Activated naive CD4-positive, alpha-beta T cell treated with anti-CD3 and anti-CD28 coated beads, Interleukin-2, amount 50 U/mL, for 72 hours (primary cell): ENCODE data around the gene BPIFB4. TPM values are rescaled to one million over a fixed set of nuclear protein-coding genes. Genes with fewer than 3 reads are reported as not detected.
"Not testable (repeated sequence)": the region's sequence is repeated elsewhere in the genome, so short reads cannot be mapped to it uniquely, and the experiment has no call there.

ENCODE experiments used
- ATAC-seq, 2 donors: fragments of 150-1000 bp; cut with Tn5 transposase; 2 replicates each; pipeline ENCODE4 v1.10.0; 2021; ENCODE audit warnings: mild to moderate bottlenecking in 2 of 2, moderate library complexity in 2 of 2
- DNase-seq, 2 donors: peaks; one replicate each; pipeline ENCODE4 v3.0.0; 2021 to 2022; ENCODE audit warnings: low spot score in 2 of 2
- H3K27ac Mint-ChIP-seq, 2 donors: one replicate each; pipeline ENCODE4 v1.8.0; 2022; ENCODE audit warnings: mild to moderate bottlenecking in 2 of 2, mixed read lengths in 2 of 2
- H3K36me3 Mint-ChIP-seq, 2 donors: one replicate each; pipeline ENCODE4 v1.8.0; 2022; ENCODE audit warnings: mixed read lengths in 2 of 2
- H3K9me3 Mint-ChIP-seq, 2 donors: one replicate each; pipeline ENCODE4 v1.8.0; 2022; ENCODE audit warnings: mixed read lengths in 2 of 2
- total RNA-seq, 2 donors: library from RNA; stranded (reverse); gene quantifications; one replicate each; pipeline ENCODE4 v1.2.3, GENCODE V29; 2022

The BPIFB4 gene
- total RNA-seq, 2 donors from 2014 or later, result not detected

GRCh38 chr20:33095902-33096584 is 16.6 kb downstream of the BPIFB4 start:
- DNase-seq (peak in 1 of 2 donors; percentile 36), ATAC-seq (peak; percentile 71 to 76)
- not testable (repeated sequence) for H3K9me3 Mint-ChIP-seq, H3K36me3 Mint-ChIP-seq, H3K27ac Mint-ChIP-seq

DNA sequence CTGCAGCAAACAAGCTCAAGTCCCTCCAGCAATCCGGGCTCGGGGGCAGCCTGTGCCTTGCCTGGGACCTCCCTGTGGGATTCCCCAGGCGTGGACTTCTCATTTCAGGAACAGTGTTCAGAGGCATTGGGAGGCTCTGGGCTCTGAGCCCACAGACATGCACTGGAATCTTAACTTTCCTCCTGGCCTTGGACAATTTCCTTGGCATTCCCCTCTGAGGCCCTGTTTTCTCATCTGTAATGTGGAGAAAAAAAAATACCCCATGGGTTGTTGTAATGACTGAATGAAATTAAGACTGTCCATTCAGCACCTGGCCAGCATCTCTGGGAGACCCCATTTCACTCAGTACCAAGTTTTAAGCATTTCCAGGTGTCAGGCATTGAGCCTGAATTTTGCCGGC is 17.6 kb downstream of the BPIFB4 start:
- Mint-ChIP-seq H3K9me3 (peaks cover 5 to 6% of the 10 kb centered on the region in 2 donors), H3K36me3 (no peaks in the 10 kb centered on the region), H3K27ac (no peak overlapping the region)
- no peak for ATAC-seq
- no peak for DNase-seq

DNA sequence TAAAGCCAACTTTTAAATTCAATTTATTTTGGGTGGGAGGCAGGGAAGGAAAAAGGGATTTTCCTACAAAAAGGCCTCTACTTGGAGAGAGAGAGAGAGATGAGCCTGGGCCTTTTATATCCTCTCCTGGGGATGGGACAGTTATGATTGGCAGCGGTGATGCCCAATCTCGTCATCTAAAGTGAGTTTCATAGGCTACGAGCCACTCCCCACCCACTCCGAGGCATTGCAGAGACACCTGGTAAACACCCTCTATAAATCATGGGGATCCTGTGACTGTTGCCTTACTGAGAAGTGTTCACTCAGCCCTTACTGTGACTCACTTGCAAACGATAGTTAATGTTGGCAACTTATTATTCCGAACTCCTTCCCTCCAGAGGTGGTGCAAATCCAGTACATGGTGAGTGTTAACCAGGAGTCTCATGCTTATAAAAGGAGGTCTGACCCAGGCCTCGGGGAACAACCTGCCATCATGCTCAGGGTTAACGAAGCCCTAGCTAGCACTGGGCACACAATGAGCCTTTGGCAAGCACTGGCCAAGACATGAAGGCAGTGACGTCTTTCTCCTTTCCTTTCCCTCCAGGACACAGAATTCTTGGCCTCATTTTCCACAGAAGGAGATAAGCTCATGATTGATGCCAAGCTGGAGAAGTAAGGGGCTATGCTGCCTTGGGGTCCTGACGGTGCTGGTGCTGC is 20.5 kb downstream of the BPIFB4 start:
- no peak for ATAC-seq

DNA sequence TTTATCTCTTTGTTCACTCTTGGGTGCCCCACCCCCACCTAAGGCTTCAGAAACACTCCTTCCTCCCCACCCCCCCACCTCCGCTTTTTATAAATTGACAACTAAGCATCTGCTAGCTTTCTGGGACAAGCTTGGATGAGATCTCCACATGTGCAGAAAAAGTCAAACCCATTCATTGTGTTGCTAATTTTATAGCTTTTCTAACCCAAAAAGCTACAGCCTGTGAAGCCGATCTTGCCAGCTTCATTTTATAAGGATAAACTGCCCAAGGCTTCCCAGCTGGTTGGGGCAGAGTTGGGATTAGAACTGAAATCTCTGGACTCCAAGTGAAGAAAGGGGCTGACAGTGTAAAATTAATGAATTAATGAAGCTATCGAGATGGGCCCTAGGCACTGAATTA is 24.1 kb downstream of the BPIFB4 start:
- DNase-seq, result no peak
- Mint-ChIP-seq H3K36me3 (no peaks in the 10 kb centered on the region), H3K27ac (no peak overlapping the region), H3K9me3 (no peaks in the 10 kb centered on the region)
- ATAC-seq, result no peak

More for the DNA sequence above, 20.5 kb downstream of the BPIFB4 start:
- Mint-ChIP-seq H3K36me3 (no peaks in the 10 kb centered on the region), H3K9me3 (no peaks in the 10 kb centered on the region), H3K27ac (no peak overlapping the region)
- no peak for DNase-seq

DNA sequence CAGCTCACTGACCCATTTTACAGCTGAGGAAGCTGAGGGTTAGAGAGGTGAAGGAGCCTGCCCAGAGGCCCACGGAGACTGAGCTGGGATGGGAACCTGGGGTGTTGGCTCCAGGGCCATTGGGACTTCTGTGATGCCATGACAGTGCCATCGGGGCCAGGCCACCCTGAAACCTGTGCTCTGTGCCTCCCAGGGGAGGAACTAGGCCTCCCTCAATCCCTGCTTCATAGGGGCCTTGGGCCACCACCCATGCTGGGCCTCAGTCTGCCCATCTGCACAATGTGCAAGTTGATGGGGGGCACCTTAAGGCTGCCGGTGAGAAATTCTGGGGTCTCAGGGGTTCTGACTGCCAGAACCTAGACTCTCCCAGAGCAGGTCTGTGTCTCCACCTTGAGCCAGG is 24.9 kb downstream of the BPIFB4 start:
- DNase-seq (no peak), ATAC-seq (no peak)
- Mint-ChIP-seq H3K36me3 (no peaks in the 10 kb centered on the region), H3K27ac (no peak overlapping the region), H3K9me3 (no peaks in the 10 kb centered on the region)

GRCh38 chr20:33105316-33105924 is 26.0 kb downstream of the BPIFB4 start:
- no peak for ATAC-seq
- no peak for DNase-seq
- H3K27ac Mint-ChIP-seq, result no peak overlapping the region
- no peaks in the 10 kb centered on the region for H3K36me3 Mint-ChIP-seq
- H3K9me3 Mint-ChIP-seq, result no peaks in the 10 kb centered on the region

DNA sequence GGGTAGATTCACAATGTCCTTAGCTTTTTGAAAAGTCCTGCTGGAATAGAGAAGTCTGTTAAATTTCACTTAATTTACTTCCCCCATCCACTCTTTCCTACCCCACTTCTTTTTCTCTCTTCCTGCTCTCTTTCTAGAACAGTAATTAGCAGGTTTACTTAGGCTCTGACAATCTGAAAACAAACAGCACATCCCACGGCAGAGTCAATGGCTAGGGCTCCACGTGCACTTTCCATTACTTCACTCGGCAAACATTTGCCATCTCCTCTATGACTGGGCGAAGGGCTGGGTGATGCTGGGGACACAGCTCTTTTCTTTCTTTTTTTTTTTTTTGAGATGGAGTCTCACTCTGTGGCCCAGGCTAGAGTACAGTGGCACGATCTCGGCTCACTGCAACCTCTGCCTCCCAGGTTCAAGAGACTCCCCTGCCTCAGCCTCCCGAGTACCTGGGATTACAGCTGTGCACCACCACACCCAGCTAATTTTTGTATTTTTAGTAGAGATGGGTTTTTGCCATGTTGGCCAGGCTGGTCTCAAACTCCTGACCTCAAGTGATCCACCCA is 26.7 kb downstream of the BPIFB4 start:
- not testable (repeated sequence) for DNase-seq, ATAC-seq, H3K27ac Mint-ChIP-seq, H3K36me3 Mint-ChIP-seq, H3K9me3 Mint-ChIP-seq

DNA sequence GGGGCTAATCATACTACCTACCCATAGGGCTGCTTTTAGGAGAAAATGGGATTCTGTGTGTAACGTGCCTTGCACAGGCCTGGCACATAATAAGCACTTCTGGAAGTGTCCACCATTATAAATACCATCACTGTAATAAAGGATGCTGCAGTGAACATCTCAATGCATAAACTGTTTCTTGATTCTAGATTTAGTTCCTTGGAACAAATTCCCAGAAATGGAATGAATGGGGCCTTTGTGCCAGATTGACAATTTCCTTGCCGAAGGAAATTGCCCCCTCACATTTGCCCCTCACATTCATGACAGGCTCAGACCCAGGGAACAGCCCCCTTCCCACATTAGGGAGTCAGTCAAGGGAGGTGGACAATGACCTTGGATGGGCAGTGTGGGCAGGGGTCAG is 29.2 kb downstream of the BPIFB4 start:
- H3K36me3 Mint-ChIP-seq, result no peaks in the 10 kb centered on the region
- no peak for DNase-seq
- H3K9me3 Mint-ChIP-seq, result no peaks in the 10 kb centered on the region
- H3K27ac Mint-ChIP-seq, result no peak overlapping the region
- ATAC-seq, result no peak

DNA sequence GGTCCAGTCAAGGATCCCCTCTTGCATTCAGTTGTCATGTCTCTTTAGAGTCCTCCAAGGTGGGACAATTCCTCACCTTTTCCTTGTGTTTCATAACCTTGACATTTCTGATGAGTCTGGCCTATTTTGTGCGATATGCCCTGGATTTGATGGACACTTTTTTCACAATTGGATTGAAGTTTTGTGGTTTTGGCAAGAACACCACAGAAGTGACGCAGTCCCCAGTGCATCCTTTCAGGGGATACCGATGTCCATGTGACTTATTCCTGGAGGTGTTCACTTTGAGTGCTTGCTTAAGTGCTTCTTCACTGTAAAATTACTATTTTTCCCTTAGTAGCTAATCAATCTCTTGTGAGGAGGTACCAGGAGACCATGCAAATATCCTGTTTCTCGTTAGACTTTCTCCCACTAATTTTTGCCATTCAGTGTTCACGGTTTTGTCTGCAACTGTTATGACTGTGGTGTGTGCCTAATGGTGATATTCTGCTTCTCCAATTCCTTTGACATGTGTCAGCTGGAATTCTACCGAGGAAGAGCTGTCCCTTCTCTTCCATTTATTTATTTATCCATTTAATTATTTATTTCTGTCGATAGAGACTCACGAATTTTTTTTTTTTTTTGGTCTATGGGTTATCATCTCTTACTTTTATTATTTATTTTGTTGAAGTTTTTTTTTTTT is 30.8 kb downstream of the BPIFB4 start:
- Mint-ChIP-seq H3K36me3 (peaks cover 0 to 4% of the 10 kb centered on the region in 2 donors), H3K27ac (no peak overlapping the region), H3K9me3 (no peaks in the 10 kb centered on the region)
- ATAC-seq, result no peak
- no peak for DNase-seq

- Mint-ChIP-seq H3K9me3 (no peaks in the 10 kb centered on the region), H3K27ac (no peak overlapping the region), H3K36me3 (peaks cover 0 to 4% of the 10 kb centered on the region in 2 donors)
- DNase-seq, result no peak
- no peak for ATAC-seq
These were observed 31.9 kb downstream of the BPIFB4 start for GRCh38 chr20:33111306-33111705.

- DNase-seq, result no peak
- no peak for ATAC-seq
- Mint-ChIP-seq H3K27ac (peak overlapping the region in 1 of 2 donors; percentile 44), H3K36me3 (peaks cover 0 to 4% of the 10 kb centered on the region in 2 donors), H3K9me3 (no peaks in the 10 kb centered on the region)
These were observed 33.3 kb downstream of the BPIFB4 start for GRCh38 chr20:33112547-33113386.

GRCh38 chr20:33113387-33113908 is 34.0 kb downstream of the BPIFB4 start:
- ATAC-seq (no peak), DNase-seq (no peak)
- Mint-ChIP-seq H3K36me3 (peaks cover 0 to 4% of the 10 kb centered on the region in 2 donors), H3K27ac (peak overlapping the region in 1 of 2 donors; percentile 22), H3K9me3 (no peaks in the 10 kb centered on the region)

- H3K27ac Mint-ChIP-seq, H3K9me3 Mint-ChIP-seq, DNase-seq, ATAC-seq, H3K36me3 Mint-ChIP-seq: not testable (repeated sequence)
These were observed 36.1 kb downstream of the BPIFB4 start for GRCh38 chr20:33115501-33115900.

- ATAC-seq, result peak; percentile 96 to 99
- DNase-seq, result no peak
- peaks cover 5 to 22% of the 10 kb centered on the region in 2 donors for H3K36me3 Mint-ChIP-seq
- peak overlapping the region in 1 of 2 donors; percentile 22 for H3K27ac Mint-ChIP-seq
- H3K9me3 Mint-ChIP-seq, result peaks cover 0 to 16% of the 10 kb centered on the region in 2 donors
These were observed 40.6 kb downstream of the BPIFB4 start for GRCh38 chr20:33119725-33120720.

DNA sequence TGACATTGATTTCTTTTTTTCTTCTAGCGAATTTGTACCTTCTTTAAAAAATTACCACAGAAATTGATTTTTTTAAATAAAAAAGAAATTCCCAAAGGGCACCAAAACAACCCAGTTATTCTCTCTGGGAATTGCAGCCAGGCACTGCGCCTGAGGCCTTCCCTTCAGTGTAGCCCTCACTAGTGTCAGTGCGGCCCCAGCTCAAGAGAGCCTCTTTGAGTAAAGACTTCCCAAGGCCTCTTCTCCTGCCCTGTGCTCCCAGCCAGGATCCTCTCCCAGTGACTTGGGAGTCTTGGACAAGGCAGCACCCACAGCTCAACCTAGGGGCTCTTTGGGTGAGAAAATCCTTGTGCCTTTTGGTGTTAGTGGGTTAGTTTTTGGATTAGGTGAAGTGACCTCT is 41.5 kb downstream of the BPIFB4 start:
- DNase-seq (no peak), ATAC-seq (no peak)
- H3K36me3 Mint-ChIP-seq, result peaks cover 5 to 22% of the 10 kb centered on the region in 2 donors
- no peak overlapping the region for H3K27ac Mint-ChIP-seq
- H3K9me3 Mint-ChIP-seq, result peaks cover 0 to 16% of the 10 kb centered on the region in 2 donors
